AG10803 (cell line): ENCODE results near the gene CLEC12A.

Experiments used
- DNase-seq: peaks from one replicate; pipeline ENCODE4 v3.0.0; 2010; ENCODE audit warnings: low read depth
- H3K4me3 ChIP-seq: 2 replicates; pipeline ENCODE4 v1.5.1; 2011; ENCODE audit warnings: mild to moderate bottlenecking, low read length, control low read depth
- CTCF ChIP-seq: conservative IDR thresholded peaks from 2 replicates; pipeline ENCODE4 v1.5.1; 2011; ENCODE audit warnings: mild to moderate bottlenecking, low read length, control low read depth, inconsistent platforms

The CLEC12A gene

GRCh38 chr12:9933958-9934357 lies 37.3 kb upstream of the CLEC12A start:
- DNase-seq: peak; percentile 97

GRCh38 chr12:9935026-9935425 lies 36.2 kb upstream of the CLEC12A start:
- no peak overlapping the region for H3K4me3 ChIP-seq
- no peak for TF ChIP-seq CTCF
- no peak for DNase-seq

More at GRCh38 chr12:9933958-9934357, 37.3 kb upstream of the CLEC12A start:
- TF ChIP-seq CTCF: no peak
- H3K4me3 ChIP-seq: no peak overlapping the region

DNA sequence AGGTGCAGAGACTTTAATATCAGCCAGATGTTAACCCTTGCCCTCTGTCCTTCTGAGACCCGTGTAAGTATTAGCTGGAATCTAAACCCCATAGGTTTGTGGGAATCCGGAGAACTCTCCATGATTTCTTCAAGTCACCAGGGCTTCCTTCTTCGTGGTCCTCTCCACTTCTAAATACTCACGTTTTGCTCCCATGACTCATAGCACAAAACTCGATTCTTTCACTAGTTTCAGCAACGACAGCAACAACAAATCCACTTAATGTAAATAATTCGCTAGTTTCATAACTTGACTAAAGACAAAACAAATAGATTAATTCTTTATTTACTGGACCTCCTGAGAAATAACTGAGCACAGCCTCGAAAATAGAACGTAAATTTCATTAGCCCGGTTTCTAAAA lies 34.6 kb upstream of the CLEC12A start:
- H3K4me3 ChIP-seq: no peak overlapping the region
- TF ChIP-seq CTCF: no peak
- no peak for DNase-seq

- H3K4me3 ChIP-seq: no peak overlapping the region
- DNase-seq: no peak
- TF ChIP-seq CTCF: peak; percentile 52
Observed at GRCh38 chr12:9940375-9940774, 30.8 kb upstream of the CLEC12A start.

GRCh38 chr12:9941838-9942237 lies 29.4 kb upstream of the CLEC12A start:
- TF ChIP-seq CTCF: no peak
- H3K4me3 ChIP-seq: no peak overlapping the region
- DNase-seq: no peak

DNA sequence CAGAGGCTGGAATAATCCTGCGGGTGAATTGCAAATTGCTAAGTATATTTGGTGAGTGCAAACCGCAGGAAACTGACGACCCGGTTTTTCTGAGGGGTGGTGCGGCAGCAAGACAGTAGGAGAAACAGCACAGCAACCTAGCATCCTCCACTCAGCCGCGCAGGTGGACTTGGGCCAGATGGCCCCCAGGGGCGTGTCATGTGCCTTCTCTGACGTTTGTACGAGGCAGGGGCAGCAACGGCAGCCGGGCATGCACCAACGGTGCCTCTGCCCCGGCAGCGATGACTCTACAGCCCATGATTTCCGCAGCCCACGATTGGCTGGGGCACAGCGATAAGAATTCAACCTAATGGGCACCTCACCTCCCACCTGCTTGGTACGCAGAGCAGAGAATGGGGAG lies 28.0 kb upstream of the CLEC12A start:
- TF ChIP-seq CTCF: no peak
- DNase-seq: no peak
- no peak overlapping the region for H3K4me3 ChIP-seq

DNA sequence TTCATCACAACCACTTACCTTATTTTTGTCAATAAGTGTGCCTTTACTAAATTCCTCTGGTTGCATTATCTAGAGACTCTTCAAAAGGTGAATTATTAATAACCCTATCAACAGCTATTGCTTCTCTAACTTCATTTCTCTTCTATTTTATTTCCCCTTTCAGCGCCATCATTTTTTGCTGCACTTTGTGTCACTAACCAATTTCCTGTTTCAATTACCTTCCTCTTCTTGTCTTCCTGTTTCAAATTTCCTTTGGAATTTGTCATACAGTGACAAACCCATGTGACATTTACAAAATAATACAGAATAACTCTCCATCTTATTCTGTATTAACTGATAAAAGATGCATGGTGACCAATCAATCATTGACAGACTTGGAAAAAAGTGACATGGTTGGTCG lies 26.8 kb upstream of the CLEC12A start:
- DNase-seq: no peak
- TF ChIP-seq CTCF: no peak
- no peak overlapping the region for H3K4me3 ChIP-seq
